ENCODE results near the gene FASN.

GRCh38 chr17:82128287-82128686 lies 30.3 kb upstream of the FASN start:
- TF ChIP-seq POLR2AphosphoS5 (IDR thresholded peaks at IDR 0.05; ENCODE audit: borderline replicate concordance, low read depth, low read length) (no peak), EZH2 (IDR thresholded peaks at IDR 0.05) (no peak)
